Measurements from ENCODE around the gene SOX18. TPM values are rescaled to one million over a fixed set of nuclear protein-coding genes. Genes with fewer than 3 reads are reported as not detected.

Gene SOX18
- total and polyA plus RNA-seq, 2 of the 13 experiments (the other 11 are each of a cell fraction or from before 2014, with no cell fraction given), result 1.6 to 1.9 TPM

- TF ChIP-seq SMARCE1 (IDR thresholded peaks at IDR 0.05; ENCODE audit: borderline replicate concordance) (no peak), E2F2 (CRISPR knock-in tag; IDR thresholded peaks at IDR 0.05; ENCODE audit: borderline replicate concordance) (peak; percentile 54; the same call in 1 of the 2 replicates), ZNF598 (CRISPR knock-in tag; IDR thresholded peaks at IDR 0.05; ENCODE audit: borderline replicate concordance) (no peak; the same call in 1 of the 2 replicates), HDAC6 (IDR thresholded peaks at IDR 0.05; ENCODE audit: low read depth, low read length) (no peak), MAF1 (CRISPR knock-in tag; IDR thresholded peaks at IDR 0.05; ENCODE audit: borderline replicate concordance) (peak; percentile 75; the same call in 1 of the 2 replicates), PAF1 (CRISPR knock-in tag; IDR thresholded peaks at IDR 0.05) (no peak), HNRNPUL1 (IDR thresholded peaks at IDR 0.05; ENCODE audit: low read depth, low read length) (no peak), ZNF816 (CRISPR knock-in tag; IDR thresholded peaks at IDR 0.05; ENCODE audit: borderline replicate concordance) (no peak), ZNF33A (CRISPR knock-in tag; IDR thresholded peaks at IDR 0.05; ENCODE audit: borderline replicate concordance) (no peak), AKAP8 (CRISPR knock-in tag; IDR thresholded peaks at IDR 0.05) (peak; percentile 94), GATA4 (IDR thresholded peaks at IDR 0.05; ENCODE audit: borderline replicate concordance, low read depth) (no peak; the same call in 1 of the 2 replicates), FOXJ3 (CRISPR knock-in tag; IDR thresholded peaks at IDR 0.05; ENCODE audit: borderline replicate concordance) (peak; percentile 75), KLF6 (CRISPR knock-in tag; IDR thresholded peaks at IDR 0.05) (no peak; the same call in none of the 2 replicates), DPF2 (CRISPR knock-in tag; IDR thresholded peaks at IDR 0.05; ENCODE audit: borderline replicate concordance, low read depth) (no peak), ZFP37 (CRISPR knock-in tag; IDR thresholded peaks at IDR 0.05; ENCODE audit: borderline replicate concordance) (peak; percentile 78; the same call in 1 of the 2 replicates), ZBTB42 (CRISPR knock-in tag; IDR thresholded peaks at IDR 0.05) (no peak), KDM5A (IDR thresholded peaks at IDR 0.05; ENCODE audit: borderline replicate concordance, low read length) (no peak; the same call in 1 of the 2 replicates), ZNF225 (CRISPR knock-in tag; IDR thresholded peaks at IDR 0.05) (no peak)
- TF ChIP-seq, protein P1, sequence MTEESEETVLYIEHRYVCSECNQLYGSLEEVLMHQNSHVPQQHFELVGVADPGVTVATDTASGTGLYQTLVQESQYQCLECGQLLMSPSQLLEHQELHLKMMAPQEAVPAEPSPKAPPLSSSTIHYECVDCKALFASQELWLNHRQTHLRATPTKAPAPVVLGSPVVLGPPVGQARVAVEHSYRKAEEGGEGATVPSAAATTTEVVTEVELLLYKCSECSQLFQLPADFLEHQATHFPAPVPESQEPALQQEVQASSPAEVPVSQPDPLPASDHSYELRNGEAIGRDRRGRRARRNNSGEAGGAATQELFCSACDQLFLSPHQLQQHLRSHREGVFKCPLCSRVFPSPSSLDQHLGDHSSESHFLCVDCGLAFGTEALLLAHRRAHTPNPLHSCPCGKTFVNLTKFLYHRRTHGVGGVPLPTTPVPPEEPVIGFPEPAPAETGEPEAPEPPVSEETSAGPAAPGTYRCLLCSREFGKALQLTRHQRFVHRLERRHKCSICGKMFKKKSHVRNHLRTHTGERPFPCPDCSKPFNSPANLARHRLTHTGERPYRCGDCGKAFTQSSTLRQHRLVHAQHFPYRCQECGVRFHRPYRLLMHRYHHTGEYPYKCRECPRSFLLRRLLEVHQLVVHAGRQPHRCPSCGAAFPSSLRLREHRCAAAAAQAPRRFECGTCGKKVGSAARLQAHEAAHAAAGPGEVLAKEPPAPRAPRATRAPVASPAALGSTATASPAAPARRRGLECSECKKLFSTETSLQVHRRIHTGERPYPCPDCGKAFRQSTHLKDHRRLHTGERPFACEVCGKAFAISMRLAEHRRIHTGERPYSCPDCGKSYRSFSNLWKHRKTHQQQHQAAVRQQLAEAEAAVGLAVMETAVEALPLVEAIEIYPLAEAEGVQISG (CRISPR knock-in tag; IDR thresholded peaks at IDR 0.05), result peak; percentile 95
- TF ChIP-seq, protein P2, sequence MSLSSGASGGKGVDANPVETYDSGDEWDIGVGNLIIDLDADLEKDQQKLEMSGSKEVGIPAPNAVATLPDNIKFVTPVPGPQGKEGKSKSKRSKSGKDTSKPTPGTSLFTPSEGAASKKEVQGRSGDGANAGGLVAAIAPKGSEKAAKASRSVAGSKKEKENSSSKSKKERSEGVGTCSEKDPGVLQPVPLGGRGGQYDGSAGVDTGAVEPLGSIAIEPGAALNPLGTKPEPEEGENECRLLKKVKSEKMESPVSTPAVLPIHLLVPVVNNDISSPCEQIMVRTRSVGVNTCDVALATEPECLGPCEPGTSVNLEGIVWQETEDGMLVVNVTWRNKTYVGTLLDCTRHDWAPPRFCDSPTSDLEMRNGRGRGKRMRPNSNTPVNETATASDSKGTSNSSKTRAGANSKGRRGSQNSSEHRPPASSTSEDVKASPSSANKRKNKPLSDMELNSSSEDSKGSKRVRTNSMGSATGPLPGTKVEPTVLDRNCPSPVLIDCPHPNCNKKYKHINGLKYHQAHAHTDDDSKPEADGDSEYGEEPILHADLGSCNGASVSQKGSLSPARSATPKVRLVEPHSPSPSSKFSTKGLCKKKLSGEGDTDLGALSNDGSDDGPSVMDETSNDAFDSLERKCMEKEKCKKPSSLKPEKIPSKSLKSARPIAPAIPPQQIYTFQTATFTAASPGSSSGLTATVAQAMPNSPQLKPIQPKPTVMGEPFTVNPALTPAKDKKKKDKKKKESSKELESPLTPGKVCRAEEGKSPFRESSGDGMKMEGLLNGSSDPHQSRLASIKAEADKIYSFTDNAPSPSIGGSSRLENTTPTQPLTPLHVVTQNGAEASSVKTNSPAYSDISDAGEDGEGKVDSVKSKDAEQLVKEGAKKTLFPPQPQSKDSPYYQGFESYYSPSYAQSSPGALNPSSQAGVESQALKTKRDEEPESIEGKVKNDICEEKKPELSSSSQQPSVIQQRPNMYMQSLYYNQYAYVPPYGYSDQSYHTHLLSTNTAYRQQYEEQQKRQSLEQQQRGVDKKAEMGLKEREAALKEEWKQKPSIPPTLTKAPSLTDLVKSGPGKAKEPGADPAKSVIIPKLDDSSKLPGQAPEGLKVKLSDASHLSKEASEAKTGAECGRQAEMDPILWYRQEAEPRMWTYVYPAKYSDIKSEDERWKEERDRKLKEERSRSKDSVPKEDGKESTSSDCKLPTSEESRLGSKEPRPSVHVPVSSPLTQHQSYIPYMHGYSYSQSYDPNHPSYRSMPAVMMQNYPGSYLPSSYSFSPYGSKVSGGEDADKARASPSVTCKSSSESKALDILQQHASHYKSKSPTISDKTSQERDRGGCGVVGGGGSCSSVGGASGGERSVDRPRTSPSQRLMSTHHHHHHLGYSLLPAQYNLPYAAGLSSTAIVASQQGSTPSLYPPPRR (CRISPR knock-in tag; IDR thresholded peaks at IDR 0.05; ENCODE audit: borderline replicate concordance), result no peak; the same call in 1 of the 2 replicates
Observed at GRCh38 chr20:64053841-64054661, 4.6 kb upstream of the SOX18 start (continued).

Data from HepG2 (cell line).